HG03064 (cell line): ENCODE measurements around the gene DAPP1.
"Not testable (repeated sequence)": the region's sequence is repeated elsewhere in the genome, so short reads cannot be mapped to it uniquely, and the experiment has no call there.

Source experiments
- ATAC-seq: cut with Tn5 transposase; IDR thresholded peaks from one replicate; pipeline ENCODE4 v1.9.1; 2021; ENCODE audit warnings: low read depth; ENCODE audit not compliant: unreplicated experiment

Gene DAPP1

GRCh38 chr4:99822734-99823133 is 6.1 kb downstream of the DAPP1 start:
- ATAC-seq = no peak

- ATAC-seq = no peak
These were observed 7.5 kb downstream of the DAPP1 start for GRCh38 chr4:99824070-99824599.

DNA sequence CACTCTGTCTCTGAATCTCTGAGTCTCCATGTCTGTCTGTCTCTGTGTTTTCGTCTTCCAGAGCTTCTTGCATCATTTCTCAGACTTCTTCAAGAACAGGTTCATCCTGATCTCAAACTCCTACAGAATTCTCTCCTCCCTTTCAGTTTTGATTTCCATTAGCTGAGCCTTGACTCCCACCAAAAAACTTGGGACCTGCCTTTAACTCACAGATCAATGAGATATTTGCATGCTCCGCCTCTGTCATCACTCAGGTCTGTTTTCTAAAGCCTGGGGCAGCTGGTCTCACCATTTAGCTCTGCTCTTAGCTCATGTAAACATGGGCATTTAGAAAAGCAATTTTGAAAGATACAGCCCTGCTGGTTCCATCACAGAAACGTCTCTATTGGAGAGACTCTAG is 8.6 kb downstream of the DAPP1 start:
- ATAC-seq = no peak

DNA sequence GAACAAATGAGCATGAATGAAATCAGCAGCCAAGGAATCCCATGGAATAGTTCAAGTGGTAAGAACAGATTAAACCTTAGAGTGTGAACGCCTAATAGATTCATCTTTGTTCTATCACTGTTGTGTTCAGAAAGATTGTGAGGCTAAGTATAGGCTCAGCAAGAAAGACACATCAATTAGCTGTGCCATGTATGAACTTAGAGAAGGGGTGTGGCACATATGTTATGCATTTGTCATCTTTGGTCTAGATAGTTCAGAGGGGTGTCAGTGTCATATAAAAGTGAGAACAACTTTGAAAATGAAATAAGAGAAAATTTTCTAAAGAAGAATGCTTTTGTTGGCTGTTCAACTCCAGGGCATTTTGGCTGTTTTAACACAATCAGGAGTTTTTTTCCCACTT is 9.4 kb downstream of the DAPP1 start:
- no peak for ATAC-seq

- ATAC-seq = no peak
These were observed 10.8 kb downstream of the DAPP1 start for GRCh38 chr4:99827454-99827853.

DNA sequence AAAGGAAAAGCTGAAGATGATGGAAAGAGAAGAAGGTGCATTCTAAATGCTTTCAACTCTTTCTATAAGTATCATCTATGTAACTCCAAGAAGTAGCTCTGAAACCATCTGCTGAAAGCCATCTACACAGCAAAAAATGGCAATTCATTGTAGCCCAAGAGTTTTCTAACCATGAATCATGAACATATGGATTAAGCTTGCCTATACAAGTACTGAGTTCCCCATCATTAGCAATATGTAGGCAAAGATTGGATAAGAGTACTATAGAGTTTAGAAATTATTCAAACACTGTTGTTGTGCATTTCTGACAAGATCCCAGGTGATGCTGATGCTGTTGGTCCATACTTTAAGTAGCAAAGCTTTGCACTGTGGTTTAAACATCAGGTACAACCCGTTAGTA is 11.2 kb downstream of the DAPP1 start:
- ATAC-seq = no peak

- no peak for ATAC-seq
These were observed 11.8 kb downstream of the DAPP1 start for GRCh38 chr4:99828477-99828876.

- ATAC-seq = not testable (repeated sequence)
These were observed 13.4 kb downstream of the DAPP1 start for GRCh38 chr4:99830051-99830450.

DNA sequence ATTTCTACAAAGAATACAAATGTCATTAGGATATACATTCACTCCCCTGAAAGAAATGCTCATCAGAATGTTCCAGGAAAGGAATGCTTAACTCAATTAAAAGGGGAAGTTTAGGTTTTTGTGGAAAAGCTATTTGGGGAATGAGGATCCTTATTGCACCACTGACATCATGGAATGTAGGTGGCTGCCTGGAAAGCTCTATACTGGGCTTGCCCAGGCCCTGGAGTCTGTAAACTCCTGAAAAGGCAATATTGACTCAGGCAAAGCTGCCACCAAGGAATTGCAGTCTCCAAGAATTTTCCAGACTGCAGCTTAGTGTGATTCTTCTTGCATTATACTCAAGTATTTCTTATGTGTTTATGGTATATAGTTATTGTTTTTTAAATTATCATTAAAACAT is 15.7 kb downstream of the DAPP1 start:
- no peak for ATAC-seq

DNA sequence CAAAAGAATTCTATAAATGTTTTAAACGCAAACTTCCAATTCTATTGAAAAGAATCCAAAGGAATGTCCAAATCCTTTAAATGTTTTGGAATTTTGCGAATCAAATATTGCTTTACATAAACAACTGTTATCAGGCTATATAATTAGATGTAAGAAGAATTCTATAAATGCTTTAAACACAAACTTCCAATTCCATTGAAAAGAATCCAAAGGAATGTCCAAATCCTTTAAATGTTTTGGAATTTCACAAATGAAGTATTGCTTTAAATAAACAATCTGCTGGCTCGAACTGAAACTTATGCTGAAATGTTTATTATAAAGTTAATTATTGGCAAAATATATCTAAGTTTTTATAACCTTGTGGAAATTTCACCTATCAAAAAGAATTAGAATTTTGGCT is 16.1 kb downstream of the DAPP1 start:
- ATAC-seq = no peak

GRCh38 chr4:99833756-99834155 is 17.1 kb downstream of the DAPP1 start:
- no peak for ATAC-seq

DNA sequence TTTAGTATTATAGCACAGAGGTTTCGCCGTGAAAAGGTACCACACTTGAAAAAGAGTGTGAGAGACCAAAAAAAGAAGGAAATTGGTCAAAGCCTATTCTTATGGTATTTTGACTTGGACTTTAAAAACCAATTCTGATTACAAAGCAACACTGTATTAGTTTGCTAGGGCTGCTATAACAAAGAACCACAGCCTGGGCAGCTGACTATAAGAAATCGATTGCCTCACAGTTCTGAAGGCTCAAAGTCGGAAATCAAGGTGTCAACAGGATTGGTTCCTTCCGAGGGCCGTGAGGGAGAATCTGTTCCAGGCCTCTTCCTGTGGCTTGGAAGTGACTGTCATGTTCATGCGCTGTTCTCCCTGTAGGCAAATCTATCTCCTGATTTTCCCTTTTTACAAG is 17.9 kb downstream of the DAPP1 start:
- ATAC-seq = no peak

DNA sequence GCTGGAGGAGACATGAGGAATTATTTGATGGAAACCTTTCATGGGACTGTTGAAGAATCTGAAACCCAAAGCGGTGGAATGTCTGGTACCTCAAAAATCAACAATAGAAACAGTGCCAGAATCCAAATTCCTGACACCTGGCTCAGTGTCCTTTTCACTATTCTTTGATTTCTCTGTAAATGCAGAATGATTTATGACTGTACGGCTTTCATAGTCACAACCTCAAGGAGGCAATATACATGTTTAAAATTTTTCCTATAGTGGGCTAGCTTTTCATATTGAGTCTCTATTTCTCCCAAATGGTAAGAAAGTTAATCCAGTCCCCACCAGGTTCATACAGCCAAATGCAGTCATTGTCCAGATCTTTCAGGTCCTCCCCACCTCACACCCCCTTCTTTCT is 19.3 kb downstream of the DAPP1 start:
- no peak for ATAC-seq

DNA sequence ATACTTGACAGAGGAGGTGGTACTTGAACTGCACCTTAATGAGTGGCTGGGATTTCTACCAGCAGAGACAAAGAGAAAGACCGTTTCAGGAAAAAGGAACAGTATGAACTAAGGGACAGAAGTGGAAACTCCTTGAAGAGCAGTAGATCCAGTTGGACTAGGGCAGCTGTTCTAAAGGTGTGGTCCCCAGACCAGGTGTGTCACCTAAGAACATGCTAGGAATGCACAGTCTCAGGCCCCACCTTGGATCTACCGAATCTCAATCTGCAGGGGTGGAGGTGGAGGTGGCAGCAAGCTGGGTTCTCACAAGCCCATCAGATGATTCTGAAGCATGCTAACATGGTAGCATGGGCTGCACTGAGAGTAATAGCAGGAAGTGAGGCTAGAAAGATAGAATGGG is 22.3 kb downstream of the DAPP1 start:
- ATAC-seq = no peak

DNA sequence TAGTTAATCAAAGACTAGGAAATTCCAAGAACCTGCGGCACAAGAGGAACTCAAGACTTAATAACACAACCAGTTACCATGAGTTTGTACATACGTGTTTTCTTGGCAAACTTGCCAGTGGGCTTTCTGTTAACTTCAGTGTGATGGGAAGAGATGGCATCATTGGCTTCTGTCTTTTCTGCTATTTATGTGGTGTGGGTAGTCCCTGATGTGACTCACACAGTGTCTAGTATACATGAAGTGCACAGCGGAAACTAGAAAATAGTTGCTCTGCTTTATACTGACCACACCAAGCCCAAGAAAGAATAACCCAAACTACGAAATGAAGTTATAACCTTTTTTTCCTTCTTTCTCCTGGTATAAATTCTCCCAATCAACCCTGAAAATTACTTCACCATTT is 24.5 kb downstream of the DAPP1 start:
- no peak for ATAC-seq

GRCh38 chr4:99843413-99843812 is 26.8 kb downstream of the DAPP1 start:
- no peak for ATAC-seq

DNA sequence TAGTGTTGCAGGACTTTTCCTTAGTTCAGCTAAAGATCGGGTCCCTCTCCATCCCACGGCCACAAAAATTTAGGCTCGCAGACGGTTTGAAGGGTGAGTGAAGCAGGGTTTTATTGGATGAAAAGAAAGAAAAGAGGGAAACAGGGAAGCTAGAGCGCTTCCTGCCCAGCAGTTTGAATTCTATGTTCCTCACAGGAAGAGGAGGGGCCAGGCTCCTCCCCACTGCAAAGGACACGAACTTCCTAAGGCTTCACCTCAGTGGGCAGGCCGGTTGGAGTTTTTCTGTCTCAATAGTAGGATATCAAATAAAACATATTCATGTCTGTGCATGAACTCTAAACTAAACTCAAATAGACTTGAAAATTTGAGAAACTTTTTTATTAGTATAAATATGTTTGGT is 27.4 kb downstream of the DAPP1 start:
- no peak for ATAC-seq

- ATAC-seq = no peak
These were observed 28.6 kb downstream of the DAPP1 start for GRCh38 chr4:99845179-99845578.

GRCh38 chr4:99845708-99846469 is 29.3 kb downstream of the DAPP1 start:
- ATAC-seq = no peak

DNA sequence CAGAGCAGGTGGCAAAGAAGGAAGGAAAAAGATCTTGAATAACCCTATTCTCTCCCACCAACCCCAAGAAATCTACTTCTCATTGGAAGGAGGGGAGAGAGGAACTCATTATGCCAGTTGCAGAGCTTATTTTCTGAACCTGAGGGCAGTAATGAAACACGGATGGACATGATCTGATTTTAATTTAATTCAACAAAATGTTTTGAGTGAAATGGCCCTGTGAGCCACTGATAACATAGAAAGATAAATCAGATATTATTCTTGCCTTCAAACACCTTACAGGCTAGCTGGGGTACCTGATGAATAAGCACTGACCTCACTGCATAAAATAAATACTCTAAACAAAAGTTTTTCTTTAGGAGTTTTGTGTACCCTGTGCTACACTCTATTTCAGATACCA is 30.3 kb downstream of the DAPP1 start:
- no peak for ATAC-seq

DNA sequence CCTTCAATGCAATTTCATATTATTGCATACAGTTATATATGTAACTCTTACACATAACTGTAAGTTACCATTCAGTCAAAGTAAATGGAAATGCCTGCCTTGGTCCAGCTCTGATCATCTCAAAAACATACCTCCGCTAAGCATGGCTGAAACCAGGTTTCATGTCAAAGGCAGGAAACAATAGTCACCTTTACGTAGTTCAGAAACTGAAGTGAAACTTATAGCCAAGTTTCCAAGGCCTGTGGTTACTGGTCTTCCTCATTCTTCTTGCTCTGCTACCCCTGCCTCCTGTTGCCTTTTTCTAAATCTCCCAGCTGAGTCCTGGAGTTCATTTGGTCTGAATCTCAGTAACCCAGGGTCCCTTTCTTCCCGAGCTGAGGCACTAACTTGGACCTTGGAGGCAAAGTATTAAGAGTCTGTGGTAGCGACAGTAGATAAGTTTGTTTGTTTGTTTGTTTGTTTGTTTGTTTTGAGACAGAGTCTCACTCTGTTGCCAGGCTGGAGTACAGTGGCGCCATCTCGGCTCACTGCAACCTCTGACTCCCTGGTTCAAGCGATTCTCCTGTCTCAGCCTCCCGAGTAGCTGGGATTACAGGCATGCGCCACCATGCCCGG is 30.8 kb downstream of the DAPP1 start:
- peak; percentile 56 for ATAC-seq

DNA sequence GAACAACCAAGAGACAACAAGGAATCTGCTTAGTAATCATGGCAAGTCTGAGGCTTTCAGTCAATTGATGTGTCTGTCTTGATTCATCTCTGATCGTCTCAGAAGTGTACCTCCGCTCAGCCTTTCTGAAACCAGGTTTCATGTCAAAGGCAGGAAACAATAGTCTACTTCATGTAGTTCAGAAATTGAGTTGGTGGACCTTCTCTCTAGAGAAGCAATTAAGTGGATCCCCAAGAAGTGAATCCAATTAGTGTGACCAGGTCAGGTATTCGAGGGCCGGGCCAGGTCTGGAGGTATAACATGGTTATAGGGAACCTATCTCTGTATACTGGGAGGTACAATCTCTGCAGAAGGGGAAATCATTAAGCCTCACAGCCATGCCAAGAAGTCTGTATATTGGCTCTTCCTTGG is 32.0 kb downstream of the DAPP1 start:
- peak; percentile 43 for ATAC-seq
